Peyer's patch (tissue), 4 donors: ENCODE data around the gene ZNF333. TPM values are rescaled to one million over a fixed set of nuclear protein-coding genes. Genes with fewer than 3 reads are reported as not detected.
"Not testable (repeated sequence)": the region's sequence is repeated elsewhere in the genome, so short reads cannot be mapped to it uniquely, and the experiment has no call there.

Source experiments
- DNase-seq, 3 donors: peaks; one replicate each; pipeline ENCODE4 v3.0.0-alpha.2; 2017 to 2019
- H3K27ac ChIP-seq, 4 donors: fragments of 200-600 bp; sonication (generic); one replicate each; pipeline ENCODE4 v1.5.1; 2016 to 2019
- H3K27me3 ChIP-seq, 2 donors: fragments of 200-600 bp; sonication (generic); one replicate each; pipeline ENCODE4 v1.5.1; 2019
- H3K36me3 ChIP-seq, 3 donors: fragments of 200-600 bp; sonication (generic); one replicate each; pipeline ENCODE4 v1.5.1; 2016 to 2019
- H3K4me1 ChIP-seq, 4 donors: fragments of 200-600 bp; sonication (generic); one replicate each; pipeline ENCODE4 v1.5.1; 2016 to 2019
- H3K4me3 ChIP-seq, 4 donors: fragments of 200-600 bp; sonication (generic); 1 replicate in 3 of 4; 2 replicates in 1 of 4; pipeline ENCODE4 v1.5.1; 2016 to 2019; ENCODE audit warnings: mild to moderate bottlenecking in 1 of 4
- H3K9me3 ChIP-seq, 4 donors: fragments of 200-600 bp; sonication (generic); one replicate each; pipeline ENCODE4 v1.5.1; 2016 to 2019; ENCODE audit warnings: mild to moderate bottlenecking in 1 of 4
- POLR2A ChIP-seq, 2 donors: fragments of 450-650 bp; IDR thresholded peaks; one replicate each; pipeline ENCODE4 v1.5.1; 2017; ENCODE audit warnings: antibody characterized with exemption in 2 of 2, mild to moderate bottlenecking in 2 of 2, moderate library complexity in 2 of 2
- total RNA-seq, 4 donors: library from RNA; depleted of rRNA; stranded (reverse); fragments of >200 nt; gene quantifications; one replicate each; pipeline ENCODE4 v1.1.0, GENCODE V29; 2016
- TF ChIP-seq, protein P1 (sequence below), 6 experiments: fragments of 450-650 bp in 4 of 6; fragments of 200-600 bp in 2 of 6; sonication (generic) in 1 of 6; IDR thresholded peaks; one replicate each; pipeline ENCODE4 v1.5.1; 2017 to 2019; ENCODE audit warnings: antibody characterized with exemption in 6 of 6, mild to moderate bottlenecking in 3 of 6, moderate library complexity in 1 of 6

Gene ZNF333
- total RNA-seq, 4 donors from 2014 or later = 7.5 to 27.8 (median 17.1) TPM

DNA sequence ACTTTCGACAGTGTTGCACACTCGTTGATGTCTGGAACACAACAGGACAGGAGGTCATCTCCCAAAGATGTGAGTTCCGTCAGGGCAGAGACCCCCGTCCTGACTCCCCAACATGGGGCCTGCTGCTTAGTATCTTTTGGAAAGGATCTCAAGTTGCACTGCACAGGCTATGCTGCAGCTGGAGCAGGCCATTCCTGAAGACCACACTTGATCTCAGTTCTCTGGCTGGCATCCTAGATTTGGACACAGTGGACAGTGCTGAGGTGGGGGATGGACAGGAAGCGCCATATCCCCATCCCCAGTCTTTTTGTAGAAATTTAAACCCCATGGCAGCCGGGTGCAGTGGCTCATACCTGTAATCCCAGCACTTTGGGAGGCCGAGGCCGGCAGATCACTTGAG, 82.6 kb downstream of the ZNF333 start:
- Histone ChIP-seq H3K9me3 (no peaks in the 10 kb centered on the region), H3K27ac (no peak overlapping the region), H3K4me1 (peaks cover 0 to 7% (median 0%) of the 10 kb centered on the region in 4 donors), H3K27me3 (no peaks in the 10 kb centered on the region), H3K36me3 (no peaks in the 10 kb centered on the region), H3K4me3 (no peak overlapping the region)
- DNase-seq = peak in 1 of 3 donors; percentile 5
- TF ChIP-seq POLR2A (IDR thresholded peaks at IDR 0.05) = no peak
- TF ChIP-seq, protein P1, sequence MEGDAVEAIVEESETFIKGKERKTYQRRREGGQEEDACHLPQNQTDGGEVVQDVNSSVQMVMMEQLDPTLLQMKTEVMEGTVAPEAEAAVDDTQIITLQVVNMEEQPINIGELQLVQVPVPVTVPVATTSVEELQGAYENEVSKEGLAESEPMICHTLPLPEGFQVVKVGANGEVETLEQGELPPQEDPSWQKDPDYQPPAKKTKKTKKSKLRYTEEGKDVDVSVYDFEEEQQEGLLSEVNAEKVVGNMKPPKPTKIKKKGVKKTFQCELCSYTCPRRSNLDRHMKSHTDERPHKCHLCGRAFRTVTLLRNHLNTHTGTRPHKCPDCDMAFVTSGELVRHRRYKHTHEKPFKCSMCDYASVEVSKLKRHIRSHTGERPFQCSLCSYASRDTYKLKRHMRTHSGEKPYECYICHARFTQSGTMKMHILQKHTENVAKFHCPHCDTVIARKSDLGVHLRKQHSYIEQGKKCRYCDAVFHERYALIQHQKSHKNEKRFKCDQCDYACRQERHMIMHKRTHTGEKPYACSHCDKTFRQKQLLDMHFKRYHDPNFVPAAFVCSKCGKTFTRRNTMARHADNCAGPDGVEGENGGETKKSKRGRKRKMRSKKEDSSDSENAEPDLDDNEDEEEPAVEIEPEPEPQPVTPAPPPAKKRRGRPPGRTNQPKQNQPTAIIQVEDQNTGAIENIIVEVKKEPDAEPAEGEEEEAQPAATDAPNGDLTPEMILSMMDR (IDR thresholded peaks at IDR 0.05) = no peak

DNA sequence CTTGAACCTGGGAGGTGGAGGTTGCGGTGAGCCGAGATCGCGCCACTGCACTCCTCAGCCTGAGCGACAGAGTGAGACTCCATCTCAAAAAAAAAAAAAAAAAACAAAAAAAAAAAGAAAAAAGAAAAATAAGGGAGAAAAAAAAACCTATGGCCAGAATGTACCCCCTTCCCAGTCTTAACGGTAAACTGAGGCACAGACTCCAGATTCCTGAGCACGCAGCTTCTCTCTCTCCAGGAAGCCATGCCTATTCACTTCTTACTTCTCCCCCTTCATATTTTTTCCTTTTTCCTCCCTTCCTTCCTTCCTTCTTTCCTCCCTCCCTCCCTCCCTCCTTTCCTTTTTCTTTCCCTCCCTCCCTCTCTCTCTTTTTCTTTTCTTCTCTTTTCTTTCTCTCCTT, 83.1 kb downstream of the ZNF333 start:
- TF ChIP-seq POLR2A (IDR thresholded peaks at IDR 0.05) = no peak
- TF ChIP-seq, protein P1 (IDR thresholded peaks at IDR 0.05) = no peak
- no peak for DNase-seq
- no peaks in the 10 kb centered on the region for H3K9me3 ChIP-seq
- H3K4me3 ChIP-seq = no peak overlapping the region
- no peaks in the 10 kb centered on the region for H3K27me3 ChIP-seq
- H3K36me3 ChIP-seq = no peaks in the 10 kb centered on the region
- peaks cover 0 to 7% (median 0%) of the 10 kb centered on the region in 4 donors for H3K4me1 ChIP-seq
- no peak overlapping the region for H3K27ac ChIP-seq

DNA sequence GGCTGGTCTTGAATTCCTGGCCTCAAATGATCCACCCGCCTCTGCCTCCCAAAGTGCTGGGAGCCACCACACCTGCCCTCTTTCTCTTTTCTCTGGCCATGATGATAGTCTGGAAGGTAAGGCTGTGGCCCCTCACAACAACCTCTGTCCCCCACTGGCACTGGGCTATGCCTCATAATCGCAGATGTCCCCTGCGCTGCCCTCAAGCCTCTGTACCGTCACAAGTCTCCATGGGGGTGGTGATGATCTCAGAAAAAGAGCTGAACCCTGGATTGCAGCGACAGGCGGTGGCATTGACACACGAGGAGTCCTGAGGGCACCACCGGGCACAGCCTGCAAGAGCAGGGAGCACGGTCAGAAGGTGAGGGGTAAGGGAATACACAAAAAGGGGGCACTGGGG, 83.9 kb downstream of the ZNF333 start:
- DNase-seq = peak in 1 of 3 donors; percentile 7
- H3K4me3 ChIP-seq, H3K27ac ChIP-seq, H3K27me3 ChIP-seq, H3K36me3 ChIP-seq, H3K4me1 ChIP-seq, H3K9me3 ChIP-seq: not testable (repeated sequence)

DNA sequence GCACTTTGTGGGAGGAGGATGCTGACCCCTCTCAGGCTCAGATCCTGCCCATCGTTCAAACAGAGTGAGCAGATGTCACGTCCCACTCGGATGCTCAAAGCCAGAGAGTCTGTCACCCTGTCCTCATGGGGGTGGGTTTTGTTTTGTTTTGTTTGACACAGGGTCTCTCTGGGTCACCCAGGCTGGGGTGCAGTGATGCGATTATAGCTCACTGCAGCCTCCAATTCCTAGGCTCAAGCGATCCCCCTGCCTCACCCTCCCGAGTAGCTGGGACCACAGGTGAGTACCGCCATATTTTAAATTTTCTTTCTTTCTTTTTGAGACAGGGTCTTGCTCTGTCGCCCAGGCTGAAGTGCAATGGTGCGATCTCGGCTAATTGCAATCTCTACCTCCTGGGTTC, 84.5 kb downstream of the ZNF333 start:
- Histone ChIP-seq H3K9me3 (no peaks in the 10 kb centered on the region), H3K36me3 (no peaks in the 10 kb centered on the region), H3K27me3 (no peaks in the 10 kb centered on the region), H3K4me1 (peaks cover 0 to 7% (median 0%) of the 10 kb centered on the region in 4 donors), H3K4me3 (no peak overlapping the region), H3K27ac (no peak overlapping the region)
- no peak for TF ChIP-seq POLR2A (IDR thresholded peaks at IDR 0.05)
- TF ChIP-seq, protein P1 (IDR thresholded peaks at IDR 0.05) = no peak
- DNase-seq = peak in 1 of 3 donors; percentile 9

DNA sequence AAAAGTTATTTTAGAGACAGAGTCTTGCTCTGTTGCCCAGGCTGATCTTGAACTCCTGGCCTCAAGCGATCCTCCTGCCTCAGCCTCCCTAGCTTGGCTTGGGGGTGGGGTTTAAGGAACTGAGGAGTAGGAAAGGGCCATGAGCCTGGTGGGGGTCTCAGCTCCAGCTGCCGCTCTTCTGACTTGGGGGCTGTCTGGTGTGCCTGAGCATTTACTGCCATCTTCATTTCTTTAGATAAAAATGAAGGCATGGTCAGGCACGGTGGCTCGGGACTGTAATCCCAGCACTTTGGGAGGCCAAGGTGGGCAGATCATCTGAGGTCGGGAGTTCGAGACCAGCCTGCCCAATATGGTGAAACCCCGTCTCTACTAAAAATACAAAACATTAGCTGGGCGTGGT, 85.5 kb downstream of the ZNF333 start:
- H3K36me3 ChIP-seq, H3K9me3 ChIP-seq, H3K27me3 ChIP-seq, H3K4me1 ChIP-seq, H3K27ac ChIP-seq: not testable (repeated sequence)
- peak overlapping the region in 3 of 4 donors; percentile 3 to 44 (median 40) for H3K4me3 ChIP-seq
- DNase-seq = peak in 1 of 3 donors; percentile 9

DNA sequence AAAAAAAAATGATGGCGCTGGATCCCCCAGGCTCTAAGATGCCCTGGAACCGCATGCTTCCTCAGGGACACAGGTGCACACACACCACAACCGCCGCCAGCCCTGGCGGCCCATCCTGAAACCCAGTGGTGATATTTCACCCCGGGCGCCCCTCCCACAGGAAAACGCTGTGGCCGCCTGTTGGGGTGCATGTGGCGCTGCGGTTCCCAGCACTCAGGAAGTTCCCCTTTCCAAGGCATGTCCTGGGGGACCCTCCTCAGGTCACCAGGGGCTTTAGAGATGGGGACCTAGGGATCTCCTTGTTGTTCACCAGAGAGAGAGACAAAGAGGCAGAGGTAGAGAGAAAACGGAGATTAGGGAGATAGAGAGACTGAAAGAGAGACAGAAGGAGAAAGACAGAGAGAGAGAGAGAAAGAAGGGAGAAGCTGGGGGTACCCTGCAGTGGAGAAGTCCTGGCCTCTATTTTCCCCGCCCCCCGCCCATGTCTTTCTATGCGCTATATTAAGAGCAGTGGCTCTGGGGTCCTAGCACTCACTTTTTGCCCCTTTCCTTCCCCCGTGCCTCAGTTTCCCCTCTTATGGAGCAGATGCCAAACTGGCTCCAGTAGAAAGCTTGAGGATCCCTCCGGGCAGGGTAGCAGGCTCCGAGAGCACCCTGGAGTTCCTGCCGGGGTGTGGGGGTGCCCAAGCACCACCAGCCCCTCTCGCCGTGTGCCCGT, 86.2 kb downstream of the ZNF333 start:
- TF ChIP-seq, protein P1 (IDR thresholded peaks at IDR 0.05) = no peak
- TF ChIP-seq POLR2A (IDR thresholded peaks at IDR 0.05) = no peak
- Histone ChIP-seq H3K4me1 (peaks cover 0 to 7% (median 0%) of the 10 kb centered on the region in 4 donors), H3K27me3 (no peaks in the 10 kb centered on the region), H3K36me3 (no peaks in the 10 kb centered on the region), H3K27ac (peak overlapping the region in 2 of 4 donors; percentile 17 to 31), H3K4me3 (peak overlapping the region in 3 of 4 donors; percentile 19 to 44 (median 40)), H3K9me3 (no peaks in the 10 kb centered on the region)
- peak in 2 of 3 donors; percentile 31 to 49 for DNase-seq

DNA sequence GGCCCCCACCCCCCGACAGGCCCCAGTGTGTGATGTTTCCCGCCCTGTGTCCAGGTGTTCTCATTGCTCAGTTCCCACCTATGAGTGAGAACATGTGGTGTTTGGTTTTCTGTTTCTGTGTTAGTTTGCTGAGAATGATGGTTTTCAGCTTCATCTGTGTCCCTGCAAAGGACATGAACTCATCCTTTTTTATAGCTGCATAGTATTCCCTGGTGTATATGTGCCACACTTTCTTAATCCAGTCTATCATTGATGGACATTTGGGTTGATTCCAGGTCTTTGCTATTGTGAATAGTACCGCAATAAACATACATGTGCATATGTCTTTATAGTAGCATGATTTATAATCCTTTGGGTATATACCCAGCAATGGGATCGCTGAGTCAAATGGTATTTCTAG, 87.8 kb downstream of the ZNF333 start:
- not testable (repeated sequence) for H3K4me3 ChIP-seq, H3K4me1 ChIP-seq, H3K27me3 ChIP-seq, H3K27ac ChIP-seq, H3K36me3 ChIP-seq, H3K9me3 ChIP-seq, DNase-seq

DNA sequence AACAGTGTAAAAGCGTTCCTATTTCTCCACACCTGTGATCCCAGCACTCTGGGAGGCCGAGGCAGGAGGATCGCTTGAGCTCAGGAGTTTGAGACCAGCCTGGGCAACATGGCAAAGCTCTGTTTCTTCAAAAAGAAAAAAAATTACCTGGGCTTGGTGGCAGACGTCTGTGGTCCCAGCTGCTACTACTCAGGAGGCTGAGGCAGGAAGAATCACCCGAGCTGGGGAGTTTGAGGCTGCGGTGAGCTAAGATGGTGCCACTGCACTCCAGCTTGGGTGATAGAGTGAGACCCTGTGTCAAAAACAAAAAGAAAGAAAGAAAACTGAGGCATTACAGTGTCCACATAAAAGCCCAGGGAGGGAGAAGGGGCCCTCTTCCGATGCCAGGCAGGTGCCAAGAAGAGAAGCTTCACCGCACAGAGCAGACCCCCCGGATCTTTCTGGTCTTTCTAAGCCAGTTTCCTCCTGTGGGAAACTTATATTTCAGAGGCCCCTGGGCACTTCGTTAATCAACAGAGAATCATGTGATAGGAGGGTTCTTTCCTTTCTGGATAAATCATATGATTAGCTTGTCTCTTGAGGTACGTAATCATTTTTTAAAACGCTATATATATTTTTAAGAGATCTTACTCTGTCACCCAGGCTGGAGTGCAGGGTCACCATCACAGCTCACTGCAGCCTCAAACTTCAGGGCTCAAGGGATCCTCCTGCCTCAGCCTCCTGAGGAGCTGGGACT, 88.4 kb downstream of the ZNF333 start, which contains the start of gene ADGRE2:
Gene ADGRE2 (minus strand): TSS at position 451 of the 736 bp plus-strand sequence. CDS start 1,804 bp downstream, outside the sequence.
- peak in 1 of 3 donors; percentile 23 for DNase-seq
- H3K27ac ChIP-seq, H3K4me3 ChIP-seq, H3K9me3 ChIP-seq, H3K27me3 ChIP-seq, H3K36me3 ChIP-seq, H3K4me1 ChIP-seq: not testable (repeated sequence)
